ENCODE data around the gene LRRD1.
"Not testable (repeated sequence)": the region's sequence is repeated elsewhere in the genome, so short reads cannot be mapped to it uniquely, and the experiment has no call there.

The LRRD1 gene

DNA sequence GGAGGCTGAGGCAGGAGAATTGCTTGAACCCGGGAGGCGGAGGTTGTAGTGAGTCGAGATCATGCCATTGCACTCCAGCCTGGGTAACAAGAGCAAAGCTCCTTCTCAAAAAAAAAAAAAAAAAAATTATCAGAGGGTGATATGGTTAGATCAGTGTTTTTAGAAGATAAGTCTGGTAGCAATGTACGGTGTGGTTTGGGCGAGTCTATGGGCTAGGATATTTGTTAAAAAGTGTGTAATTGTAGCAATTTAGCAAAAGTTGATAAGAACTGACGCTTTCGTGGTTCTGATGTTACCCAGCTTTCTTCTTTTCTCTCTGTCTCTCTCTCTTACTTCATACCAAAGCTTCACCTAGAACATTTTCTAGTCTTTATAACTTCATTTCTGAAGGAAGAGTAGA lies 37.8 kb downstream of the LRRD1 start:
- DNase-seq (ENCODE audit: low read depth): no peak

GRCh38 chr7:92137557-92137956 lies 41.4 kb downstream of the LRRD1 start:
- no peak for DNase-seq (ENCODE audit: low read depth)

GRCh38 chr7:92135052-92135889 lies 43.7 kb downstream of the LRRD1 start:
- no peak for DNase-seq (ENCODE audit: low read depth)

- DNase-seq (ENCODE audit: low read depth): peak; percentile 86
These were observed 44.5 kb downstream of the LRRD1 start, which contains the start of gene CYP51A1 for GRCh38 chr7:92134271-92135051. Gene CYP51A1 (minus strand): TSS chr7:92134477. CDS start chr7:92134364, 113 bp downstream.

- DNase-seq (ENCODE audit: low read depth): peak; percentile 52
These were observed 45.1 kb downstream of the LRRD1 start for GRCh38 chr7:92133737-92134270.

DNA sequence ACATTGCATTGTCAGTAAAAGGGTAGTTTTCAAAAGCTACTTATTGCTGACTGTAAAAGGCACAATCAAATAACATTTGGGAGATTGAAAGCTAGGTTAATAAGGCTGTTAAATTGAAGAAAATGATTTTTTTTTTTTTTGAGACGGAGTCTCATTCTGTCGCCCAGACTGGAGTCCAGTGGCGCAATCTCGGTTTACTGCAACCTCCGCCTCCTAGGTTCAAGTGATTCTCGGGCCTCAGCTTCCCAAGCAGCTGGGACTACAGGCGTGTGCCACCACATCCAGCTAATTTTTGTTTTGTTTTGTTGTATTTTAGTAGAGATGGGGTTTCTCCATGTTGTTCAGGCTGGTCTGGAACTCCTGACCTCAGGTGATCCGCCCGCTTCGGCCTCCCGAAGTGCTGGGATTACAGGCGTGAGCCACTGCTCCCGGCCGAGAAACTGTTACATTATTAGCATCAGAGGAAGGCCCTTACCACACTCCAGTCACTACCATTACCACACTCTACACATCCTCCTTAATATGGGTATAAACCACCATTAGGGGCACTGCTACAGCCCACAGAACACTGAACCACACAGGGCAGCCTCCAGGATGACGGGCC lies 45.7 kb downstream of the LRRD1 start:
- no peak for DNase-seq (ENCODE audit: low read depth)

DNA sequence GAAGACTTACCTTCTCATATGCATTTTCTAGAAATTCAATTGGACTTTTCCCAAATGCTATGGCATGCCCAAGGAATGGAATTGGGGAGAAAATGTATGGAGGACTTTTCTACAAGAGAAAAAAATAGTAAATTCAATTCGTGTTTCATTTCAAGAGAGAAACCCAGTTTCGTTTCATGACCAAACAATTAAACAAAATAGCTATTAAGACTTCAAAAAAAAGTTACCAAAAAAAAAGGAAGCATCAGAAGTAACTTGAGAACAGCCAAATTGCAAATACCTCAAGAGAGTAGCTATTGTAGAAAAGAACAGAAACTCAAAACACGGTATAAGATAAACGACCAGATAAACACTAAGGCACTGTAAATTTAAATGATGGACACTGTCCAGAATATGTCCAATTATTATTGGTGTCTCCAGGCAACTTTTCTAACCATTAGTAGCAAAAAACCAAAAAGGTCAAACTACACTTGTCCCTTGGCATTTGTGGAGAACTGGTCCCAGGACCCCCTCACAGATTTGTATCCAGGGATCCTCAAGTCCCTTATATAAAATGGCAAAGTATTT lies 47.1 kb downstream of the LRRD1 start:
- DNase-seq (ENCODE audit: low read depth): no peak

GRCh38 chr7:92131093-92131492 lies 47.8 kb downstream of the LRRD1 start:
- no peak for DNase-seq (ENCODE audit: low read depth)

- no peak for DNase-seq (ENCODE audit: low read depth)
These were observed 57.3 kb downstream of the LRRD1 start for GRCh38 chr7:92121681-92122080.

DNA sequence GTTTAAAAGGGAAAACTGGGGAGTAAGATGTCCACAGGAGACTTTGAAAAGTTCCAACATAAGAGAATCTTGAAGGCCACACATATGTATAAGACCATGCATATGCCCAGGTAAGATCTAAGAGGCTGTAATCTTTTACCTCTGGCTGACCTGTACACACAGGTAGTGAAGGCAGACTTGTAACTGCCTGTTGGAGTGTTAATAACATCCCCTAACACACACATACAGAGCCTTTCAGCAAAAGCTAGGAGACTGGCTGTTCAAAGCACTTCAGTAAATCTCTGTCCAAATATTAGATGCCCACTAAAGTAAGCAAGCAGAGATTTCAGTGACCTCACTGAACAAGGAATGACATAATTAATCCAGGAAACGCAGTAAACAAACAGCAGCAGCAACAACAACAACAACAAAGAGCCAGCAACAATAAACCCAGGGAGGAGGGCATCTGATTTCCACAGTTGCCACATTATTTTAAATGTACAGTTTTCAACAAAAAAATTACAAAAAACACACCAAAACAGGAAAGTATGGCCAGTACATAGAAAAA lies 59.7 kb downstream of the LRRD1 start:
- DNase-seq (ENCODE audit: low read depth): no peak

DNA sequence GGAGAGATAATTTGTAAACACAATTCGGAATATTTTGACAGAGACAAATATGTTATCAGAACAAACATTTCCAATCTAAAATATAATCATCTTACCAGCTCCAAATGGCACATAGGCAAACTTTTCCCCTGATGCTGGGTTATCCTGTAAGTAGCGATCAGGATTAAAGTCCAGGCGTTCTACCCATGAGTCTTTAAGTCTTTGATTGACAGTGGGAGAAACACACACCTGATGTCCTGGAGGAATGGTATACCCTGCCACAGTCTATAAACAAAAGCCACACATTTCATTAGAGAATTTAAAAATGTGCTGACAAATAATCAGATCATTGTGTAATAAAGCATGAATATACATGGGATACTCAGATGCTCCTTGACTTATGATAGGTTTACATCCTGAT lies 62.0 kb downstream of the LRRD1 start:
- no peak for DNase-seq (ENCODE audit: low read depth)

GRCh38 chr7:92115821-92116220 lies 63.1 kb downstream of the LRRD1 start:
- no peak for DNase-seq (ENCODE audit: low read depth)

DNA sequence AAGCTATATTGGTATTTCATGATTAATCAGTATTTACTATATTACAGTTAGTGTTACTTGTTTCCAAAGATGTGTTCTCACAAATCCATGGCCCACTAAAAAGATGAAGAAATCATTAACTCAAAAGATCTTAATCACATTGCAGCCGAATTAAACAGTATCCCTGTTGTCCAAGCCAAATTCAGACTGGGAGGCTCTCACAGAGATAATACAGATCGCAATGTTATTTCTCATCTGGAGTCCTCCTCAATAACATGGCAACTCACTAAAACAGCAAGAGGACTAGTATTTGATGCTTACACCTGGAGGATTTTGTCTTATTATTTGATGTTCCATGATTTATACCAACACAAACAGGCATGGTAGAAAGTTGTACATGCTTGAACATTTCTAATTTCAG lies 68.1 kb downstream of the LRRD1 start:
- no peak for DNase-seq (ENCODE audit: low read depth)

DNA sequence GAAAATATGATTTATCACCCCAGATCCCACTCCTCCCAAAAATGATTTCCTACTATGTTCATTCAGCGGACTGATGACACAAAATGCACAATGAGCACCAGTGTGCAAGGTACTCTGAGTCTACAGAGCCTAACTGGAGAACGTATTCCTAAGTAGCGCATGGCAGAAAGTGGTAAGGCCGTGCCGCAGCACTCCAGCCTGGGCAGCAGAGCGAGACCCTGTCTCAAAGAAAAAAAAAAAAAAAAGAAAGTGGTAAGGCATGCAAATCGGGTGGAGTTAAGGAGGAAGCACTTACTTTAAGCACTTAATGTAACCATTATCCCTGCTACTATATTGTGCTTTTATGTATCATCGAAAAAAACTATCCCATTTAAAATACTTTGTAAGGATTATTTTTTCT lies 70.1 kb downstream of the LRRD1 start:
- DNase-seq (ENCODE audit: low read depth): no peak

DNA sequence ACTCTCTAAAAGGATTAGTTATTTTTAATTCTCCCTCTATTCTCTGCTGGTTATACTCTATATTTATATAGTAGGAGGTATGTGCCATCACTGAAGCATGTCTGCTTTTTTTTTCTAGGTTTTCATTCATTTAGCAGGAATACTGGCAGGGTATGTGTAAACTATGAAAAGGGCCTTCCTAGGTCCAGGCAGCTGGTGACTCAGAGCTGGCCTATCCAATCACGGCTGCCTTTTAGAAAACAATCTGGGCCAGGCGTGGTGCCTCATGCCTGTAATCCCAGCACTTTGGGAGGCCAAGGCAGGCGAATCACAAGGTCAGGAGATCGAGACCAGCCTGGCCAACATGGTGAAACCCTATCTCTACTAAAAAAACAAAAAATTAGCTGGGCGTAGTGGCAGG lies 76.1 kb downstream of the LRRD1 start:
- not testable (repeated sequence) for DNase-seq (ENCODE audit: low read depth)

DNA sequence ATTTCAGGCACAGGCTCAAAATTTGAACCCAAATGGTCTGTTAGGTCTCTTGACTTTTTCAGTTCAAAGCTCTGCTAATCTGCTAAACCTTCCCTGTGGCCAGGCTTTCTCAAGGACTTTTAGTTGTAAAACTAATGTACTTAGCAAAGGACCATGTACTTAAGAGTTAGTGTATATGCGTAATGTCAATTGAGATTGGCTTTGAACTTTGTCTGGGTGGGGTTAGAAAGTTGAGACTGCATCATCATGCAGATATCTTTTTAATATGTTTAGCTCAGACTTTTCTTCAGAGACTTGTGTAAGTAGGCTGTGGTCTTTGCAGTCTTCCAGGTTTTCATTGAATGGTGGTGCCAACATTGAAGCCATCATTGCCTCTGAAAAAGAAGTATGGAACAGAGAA lies 78.4 kb downstream of the LRRD1 start:
- DNase-seq (ENCODE audit: low read depth): no peak

- DNase-seq (ENCODE audit: low read depth): no peak
These were observed 83.6 kb downstream of the LRRD1 start for GRCh38 chr7:92095380-92095779.

All from CMK (cell line).